GM18858 (cell line): ENCODE measurements around the gene AGBL3.

Source experiments
- ATAC-seq: cut with Tn5 transposase; IDR thresholded peaks from one replicate; pipeline ENCODE4 v1.9.1; 2021; ENCODE audit not compliant: unreplicated experiment

The AGBL3 gene

DNA sequence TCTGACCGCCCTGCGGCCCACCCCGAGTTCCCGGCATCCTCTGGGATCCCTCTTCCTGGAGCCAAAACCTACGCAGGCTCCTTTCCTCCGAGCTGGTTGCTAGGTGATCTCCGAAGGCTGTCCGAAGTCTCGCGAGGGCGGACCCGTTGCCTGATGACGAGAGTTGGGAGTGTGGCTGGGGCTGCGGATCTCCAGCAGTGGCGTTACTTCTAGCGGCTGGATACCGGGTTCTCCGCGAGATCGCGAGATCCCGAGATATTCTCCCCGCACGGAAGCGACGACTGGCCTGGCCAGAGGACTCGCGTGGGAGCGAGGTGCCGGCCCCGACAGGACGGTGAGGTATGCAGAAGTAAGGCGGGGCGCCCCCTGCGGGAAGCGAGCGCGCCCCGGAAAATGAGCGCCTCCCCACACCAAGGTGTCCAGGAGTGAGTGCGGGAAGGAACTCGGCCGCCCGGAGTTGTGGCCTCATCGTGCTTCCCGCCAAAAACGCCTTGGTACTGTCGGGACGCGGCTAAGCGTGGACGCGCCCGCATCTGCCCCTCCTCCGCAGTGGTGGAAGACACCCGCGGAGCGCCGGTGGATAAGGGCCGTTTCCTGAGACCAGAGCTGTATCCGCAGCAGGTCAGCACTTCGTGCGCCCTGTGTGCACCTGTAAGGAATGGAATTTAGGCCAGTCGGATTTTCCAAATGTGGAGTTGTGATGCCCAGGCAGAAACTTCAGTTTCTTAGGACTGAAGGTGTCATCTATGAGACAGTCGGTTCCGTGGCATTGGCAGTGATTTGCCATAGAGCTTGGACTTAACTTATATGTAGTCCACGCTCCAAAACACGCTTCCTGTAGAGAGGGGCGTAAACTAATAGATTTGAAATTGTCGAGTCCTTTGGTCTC, at the start of gene AGBL3:
TSS of gene AGBL3 (plus strand) at position 146 of the 889 bp plus-strand sequence. CDS start 1,426 bp downstream, outside the sequence.
- ATAC-seq = peak; percentile 74

DNA sequence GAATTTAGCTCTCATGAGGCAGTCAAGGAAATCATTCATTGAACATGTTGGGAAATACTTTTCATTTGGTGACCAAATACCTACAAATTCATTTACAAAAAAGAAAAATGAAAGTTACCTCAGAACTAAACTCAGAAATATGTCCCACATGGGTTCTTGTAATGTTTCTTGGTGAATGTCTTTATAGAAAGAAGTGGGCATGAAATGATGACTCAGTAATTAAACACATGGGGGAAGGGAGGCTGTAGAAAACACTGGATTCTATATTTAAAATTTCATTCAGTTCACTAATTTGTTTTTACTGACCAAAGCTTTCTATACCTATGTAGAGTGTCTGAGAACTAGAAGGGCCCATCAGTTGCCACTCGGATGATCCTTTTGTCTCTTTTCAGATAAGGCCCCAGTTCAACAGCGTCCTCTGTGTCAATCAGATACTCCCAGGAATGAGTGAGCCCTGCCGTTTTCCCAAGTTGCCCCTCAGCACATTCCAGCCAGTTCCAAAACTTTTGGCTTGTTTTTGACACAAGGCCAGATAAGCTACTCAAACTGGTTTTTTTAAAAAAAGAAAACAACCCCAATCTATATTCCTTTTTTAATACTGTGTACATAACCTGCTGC, 49.3 kb upstream of the AGBL3 start:
- no peak for ATAC-seq

DNA sequence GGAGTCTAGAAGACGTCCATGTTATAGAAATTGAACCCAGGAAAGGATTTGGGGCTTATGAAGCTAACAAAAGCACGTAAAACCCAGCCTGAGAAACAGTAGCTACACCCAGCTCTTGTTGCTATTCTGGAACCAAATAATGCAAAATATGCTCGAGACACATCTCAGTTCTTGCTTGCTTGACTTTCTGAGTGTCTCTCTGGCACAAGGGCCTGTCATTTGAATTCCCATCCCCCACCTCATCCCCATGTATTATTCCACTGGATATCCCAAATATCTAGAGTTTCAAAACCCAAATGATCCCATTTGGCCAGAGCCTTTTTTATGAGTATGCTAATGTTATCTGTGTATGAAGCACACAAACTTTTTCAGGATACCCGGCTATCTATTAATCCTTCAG, 48.2 kb upstream of the AGBL3 start:
- no peak for ATAC-seq

DNA sequence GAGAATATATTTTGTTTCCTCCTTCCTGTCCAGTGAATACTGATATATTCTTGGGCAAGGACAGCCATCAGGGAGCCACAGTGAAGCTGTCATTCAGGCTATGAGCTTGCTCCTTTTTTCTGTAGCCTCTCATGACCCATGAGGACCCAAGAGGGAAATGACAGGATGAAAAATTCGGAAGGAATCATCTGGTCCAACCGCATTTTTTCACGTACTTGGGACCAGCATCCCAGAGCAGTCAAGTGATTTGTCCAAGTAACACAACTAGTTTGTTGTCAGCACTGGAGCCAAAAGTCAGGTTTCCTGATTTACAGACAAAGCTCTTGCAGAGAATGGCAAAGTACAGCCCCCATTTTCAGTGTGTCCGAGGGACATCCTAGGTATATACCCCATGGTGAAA, 47.2 kb upstream of the AGBL3 start:
- ATAC-seq = no peak

DNA sequence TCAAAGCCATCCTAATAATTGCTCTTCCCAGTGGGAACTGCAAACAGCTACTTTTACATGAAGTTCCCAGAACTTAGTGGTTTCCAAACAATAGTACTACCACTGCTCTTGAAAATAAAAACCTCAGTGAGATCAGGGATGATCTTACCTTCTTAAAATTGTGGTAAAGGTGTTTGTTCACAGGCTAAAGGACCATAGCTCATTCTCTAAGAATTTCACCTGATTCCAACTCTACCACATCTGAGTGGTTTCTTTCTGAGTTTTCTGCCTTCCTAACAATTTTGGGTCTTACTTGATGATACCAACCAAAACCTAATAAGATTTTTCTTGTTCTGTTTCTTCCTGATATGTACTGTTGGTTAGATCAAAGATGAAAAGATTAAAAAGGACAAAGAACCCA, 45.6 kb upstream of the AGBL3 start:
- ATAC-seq = no peak

DNA sequence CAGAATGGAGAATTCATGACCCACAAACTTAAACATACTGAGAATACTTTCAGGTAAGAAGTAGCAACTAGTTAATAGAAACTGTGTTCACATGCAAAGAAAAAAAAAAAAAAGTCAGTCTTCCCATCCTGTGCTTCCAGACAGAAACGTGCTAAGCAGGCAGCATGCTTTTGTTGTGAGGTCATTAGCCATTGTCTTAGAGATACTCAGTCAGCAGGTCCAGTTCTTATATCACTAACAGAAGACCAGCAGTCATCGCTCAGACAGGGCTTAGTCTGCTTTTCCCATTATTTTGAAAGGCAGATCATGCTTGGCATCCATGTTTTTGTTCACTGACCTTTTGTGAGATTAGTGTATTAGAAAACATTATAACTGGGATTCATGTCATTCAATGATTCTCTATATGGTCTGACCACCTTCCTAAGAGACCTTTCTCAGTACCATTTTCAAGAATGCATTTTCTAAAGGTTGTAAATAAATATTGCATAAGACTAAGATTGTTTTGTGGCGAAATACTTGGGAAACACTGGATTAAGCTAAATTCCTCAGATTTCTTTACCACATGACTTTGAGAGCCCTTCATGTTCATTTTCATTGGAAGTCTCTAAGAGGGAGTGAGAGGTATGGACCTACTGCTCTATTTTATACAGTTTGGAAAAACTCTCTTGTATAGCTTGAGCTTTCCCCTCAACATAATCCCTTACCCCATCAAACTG, 45.0 kb upstream of the AGBL3 start:
- ATAC-seq = no peak

DNA sequence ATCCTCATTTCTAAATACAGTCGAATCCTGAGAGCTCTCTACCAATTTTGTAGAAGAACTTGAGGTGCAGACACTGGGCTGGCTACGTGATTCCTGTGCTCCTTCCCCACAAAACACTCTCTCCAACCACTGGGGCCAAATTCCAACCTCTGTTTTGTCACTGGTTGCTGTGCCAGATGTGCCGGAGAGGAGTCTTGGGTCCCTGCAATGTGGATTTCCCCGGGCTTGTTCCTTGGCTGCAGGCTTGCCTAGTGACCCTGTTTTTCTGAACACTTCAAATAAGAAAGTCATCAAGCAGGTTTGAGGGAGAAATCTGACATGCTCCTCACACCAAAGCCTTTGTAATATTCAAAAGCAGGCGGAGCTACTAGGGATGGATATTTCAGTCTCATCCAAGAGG, 44.4 kb upstream of the AGBL3 start:
- ATAC-seq = no peak

DNA sequence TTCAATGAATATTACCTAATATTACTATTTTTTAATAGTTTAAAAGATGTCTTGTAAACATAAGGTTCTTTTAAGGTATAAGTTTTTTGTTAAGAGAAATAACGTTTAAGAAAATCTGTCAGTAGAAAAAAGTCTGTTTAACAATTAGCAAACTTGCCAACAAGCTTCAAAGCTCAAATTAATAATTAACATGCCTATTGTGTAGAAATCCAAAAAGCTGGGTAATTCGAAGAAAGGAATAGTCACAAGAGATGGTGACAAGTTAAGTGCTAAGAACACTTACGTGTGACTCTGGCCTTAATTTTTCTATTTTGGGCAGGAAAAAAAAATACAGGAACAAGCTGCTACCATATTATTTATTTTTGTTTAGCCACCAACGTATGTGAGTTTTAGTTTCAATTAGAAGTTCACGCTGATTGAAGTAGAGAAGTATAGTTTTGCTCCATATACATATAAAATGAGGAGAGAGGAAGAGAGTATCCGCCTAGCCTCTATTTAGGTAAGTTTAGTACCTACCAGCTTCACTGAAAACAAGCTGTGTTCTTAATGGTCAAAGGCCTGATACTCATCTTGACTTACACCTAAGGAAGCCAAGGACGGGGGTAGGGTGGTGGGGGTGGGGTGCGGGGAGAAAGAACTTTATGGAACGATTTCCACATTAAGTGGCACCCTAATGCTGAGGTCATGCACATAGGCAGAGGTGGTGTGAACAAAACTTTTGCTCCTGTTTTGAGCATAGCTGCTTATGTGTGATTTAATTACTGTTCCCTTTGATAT, 43.4 kb upstream of the AGBL3 start:
- no peak for ATAC-seq

DNA sequence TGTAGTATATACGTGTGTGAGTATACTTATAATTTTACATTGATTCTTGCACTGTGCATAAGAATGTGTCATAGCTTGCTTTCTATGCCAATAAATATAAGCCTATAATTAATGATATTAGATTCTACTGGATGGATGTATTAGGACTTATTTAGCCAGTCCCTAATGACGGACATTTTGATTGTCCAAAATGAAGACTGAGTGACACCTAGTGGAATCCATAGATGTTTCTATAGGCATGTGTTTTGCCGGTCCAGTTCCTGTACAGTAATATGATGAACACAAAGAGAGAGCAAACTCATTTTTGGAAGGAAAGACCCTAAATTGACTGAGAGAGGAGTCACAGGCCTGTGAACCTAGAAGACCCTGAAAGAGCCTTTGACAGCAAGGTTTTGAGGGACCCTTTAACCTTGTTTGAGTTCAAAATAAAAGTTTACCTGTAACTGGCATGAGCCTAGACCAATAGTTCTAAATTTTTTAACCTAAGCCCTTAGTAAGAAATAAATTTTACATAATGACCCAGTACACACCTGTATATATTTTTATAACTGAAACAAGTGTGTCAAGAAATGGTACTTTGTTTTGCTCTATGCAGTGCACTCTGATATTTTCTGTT, 42.4 kb upstream of the AGBL3 start:
- no peak for ATAC-seq

DNA sequence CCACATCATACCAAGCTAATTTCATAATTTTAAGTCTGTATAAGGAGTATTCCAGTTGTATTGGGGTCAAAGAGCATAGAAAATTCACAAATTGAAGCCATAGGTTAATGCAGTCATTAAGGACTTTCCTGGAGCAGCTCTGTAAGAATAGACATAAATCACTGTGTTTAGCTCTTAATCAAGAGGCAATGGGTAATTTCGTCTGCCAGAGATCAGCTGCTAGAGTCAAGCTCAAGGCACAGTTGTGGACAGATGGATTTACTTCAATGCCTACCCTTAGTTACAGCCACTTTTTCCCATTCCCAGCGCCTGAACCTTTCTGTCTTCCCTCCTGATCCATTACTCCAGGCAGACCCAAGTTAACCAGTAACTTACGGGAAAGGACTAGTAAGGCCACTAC, 40.6 kb upstream of the AGBL3 start:
- no peak for ATAC-seq

DNA sequence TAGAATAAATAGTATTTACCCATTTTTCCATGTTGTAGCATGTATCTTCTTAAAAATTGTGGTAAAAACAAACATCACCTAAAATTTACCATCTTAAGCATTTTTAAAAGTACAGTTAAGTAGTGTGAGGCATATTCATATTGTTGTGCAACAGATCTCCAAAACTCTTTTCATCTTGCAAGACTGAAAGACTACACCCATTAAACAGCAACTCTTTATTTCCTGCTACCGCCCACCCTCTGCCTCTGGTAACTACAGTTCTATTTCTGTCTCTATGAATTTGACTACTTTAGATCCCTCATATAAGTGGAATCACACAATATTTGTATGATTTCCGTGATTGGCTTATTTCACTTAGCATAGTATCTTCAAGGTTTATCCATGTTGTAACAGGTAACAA, 40.0 kb upstream of the AGBL3 start:
- ATAC-seq = no peak

DNA sequence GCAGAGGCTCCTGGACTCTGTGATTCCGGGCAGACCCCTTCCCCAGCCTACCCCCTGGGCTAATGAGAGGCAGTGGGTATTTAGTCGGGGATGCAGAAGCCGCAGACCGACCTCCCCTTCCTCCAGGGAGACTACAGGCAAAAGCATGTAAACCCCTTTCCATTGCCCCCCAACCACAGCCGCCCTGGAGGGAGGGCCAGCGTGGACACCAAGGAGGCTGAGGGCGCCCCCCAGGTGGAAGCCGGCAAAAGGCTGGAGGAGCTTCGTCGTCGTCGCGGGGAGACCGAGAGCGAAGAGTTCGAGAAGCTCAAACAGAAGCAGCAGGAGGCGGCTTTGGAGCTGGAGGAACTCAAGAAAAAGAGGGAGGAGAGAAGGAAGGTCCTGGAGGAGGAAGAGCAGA, 39.0 kb upstream of the AGBL3 start:
- ATAC-seq = no peak

DNA sequence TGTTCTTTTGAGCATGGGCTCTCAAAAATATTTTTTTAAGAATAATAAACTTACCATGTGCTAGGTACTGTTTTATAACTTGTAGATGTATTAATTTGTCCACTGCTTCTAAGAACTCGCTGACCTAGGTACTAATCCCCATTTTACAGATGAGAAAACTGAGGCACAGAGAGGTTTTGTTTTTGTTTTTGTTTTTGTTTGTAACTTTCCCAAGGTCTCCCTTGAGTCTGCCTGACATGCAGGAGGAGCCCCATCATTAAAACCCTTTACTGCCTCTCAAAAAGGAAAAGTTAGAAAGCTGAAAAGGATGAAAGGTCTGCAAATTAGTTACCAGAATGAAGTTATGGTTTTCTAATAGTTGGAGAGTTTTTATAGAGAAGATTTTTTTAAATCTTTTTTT, 38.5 kb upstream of the AGBL3 start:
- no peak for ATAC-seq

DNA sequence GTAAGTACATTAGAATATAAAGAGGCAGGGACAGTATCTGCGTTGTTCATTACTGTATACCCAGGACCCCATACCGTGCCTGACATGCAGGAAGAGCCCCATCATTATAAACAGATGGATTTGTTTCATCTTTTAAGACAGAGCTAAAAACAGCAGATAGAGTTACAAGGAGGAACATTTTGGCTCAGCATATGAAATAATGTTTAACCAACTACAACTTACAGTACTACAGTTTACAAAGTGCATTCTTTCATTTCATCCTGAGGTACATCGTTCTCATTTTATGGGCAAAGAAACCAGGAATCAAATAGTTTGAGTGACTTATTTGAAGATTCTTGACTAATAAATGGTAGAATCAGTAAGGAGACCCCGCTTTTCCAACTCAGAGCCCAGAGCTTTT, 38.1 kb upstream of the AGBL3 start:
- no peak for ATAC-seq

DNA sequence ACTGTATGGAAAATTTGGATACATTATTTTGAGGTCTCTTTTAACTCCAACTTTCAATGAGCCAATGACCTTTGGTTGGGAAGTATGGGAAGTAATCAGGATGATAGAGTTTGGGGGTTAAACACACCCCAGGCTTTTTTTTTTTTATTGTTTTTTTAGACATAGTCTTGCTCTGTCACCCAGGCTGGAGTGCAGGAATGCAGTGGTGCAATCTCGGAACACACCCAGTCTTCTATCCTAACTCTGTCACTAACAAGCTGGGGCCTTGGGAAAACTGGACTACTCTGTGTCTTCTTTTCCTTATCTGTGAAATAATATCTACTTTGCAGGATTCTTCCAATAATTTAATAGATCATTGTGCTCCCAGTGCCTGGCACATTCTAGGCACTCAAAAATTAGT, 37.6 kb upstream of the AGBL3 start:
- no peak for ATAC-seq

DNA sequence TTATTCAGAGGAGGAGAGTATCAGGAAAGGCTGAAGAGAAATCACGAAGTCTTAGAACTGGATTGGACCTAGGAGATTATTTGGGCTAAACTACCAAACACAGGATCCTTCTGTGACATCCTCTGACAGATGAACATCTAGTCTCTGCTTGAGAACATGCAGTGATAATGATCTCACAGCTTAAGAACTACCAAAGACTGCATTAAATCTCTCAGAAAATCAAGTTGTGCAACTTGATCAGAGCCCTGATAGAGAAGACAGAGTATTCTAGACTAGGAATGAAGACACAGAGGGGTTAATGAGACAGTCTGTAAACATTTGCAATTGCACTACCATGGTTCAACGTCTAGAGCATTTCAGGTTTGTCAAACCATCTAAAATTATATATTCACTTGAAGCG, 37.1 kb upstream of the AGBL3 start:
- no peak for ATAC-seq

DNA sequence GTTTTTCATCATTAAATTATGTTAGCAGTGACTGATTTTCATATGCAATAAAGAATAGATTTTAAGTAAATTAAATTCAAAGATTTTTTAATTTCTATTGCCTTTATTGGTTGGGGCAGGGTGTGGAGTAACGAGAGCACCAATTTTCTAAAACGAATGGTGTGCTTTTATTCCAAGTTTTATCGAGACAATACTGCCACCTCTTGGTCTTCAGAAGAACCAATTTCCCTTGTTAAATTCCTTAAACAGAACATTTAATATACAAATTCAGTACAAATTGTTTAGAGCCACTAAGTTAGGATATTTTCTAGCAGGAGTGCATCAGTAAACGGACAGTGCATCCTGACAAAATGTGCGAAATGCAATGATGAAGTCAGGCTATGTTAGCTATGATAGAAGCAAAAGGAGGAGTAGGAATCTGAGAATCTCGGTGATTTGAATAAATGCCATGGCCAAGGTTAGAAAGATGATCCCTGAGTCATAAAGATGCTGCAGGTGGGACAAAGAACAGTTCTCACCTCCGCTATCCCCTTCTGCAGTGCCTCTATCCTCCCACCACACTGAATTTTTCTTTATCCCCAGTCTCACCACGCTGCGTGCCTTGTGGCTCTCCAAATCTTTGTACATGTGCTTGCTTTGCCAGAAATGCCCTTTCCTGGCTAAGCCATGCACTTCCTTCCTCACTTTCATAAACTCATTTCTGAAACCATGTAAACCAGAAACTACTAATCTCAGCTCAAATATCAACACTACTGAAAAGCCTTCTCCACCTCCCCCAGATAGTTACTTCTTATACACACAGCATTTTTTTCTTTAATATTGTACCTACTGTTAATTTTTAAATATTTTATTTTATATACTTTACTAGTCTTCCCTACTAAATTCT, 31.9 kb upstream of the AGBL3 start:
- no peak for ATAC-seq

DNA sequence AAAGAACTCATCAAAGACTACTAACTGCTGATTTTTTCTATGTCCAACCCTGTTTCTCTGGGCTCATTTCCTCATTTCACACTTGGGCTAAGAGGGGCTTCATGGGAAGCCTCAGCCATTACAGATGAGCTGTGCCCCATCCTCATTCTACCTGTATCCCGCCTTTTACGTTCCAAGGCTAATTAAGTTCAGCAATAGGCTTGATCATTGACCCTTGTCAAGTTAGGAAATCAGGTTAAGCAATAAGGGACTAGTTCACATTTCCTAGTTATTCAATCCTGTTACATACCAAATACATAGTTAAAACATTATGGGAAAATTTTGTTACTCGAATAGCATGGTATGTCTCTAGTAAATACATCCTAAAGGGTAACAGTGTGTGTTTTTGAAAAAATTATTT, 29.3 kb upstream of the AGBL3 start:
- ATAC-seq = no peak

DNA sequence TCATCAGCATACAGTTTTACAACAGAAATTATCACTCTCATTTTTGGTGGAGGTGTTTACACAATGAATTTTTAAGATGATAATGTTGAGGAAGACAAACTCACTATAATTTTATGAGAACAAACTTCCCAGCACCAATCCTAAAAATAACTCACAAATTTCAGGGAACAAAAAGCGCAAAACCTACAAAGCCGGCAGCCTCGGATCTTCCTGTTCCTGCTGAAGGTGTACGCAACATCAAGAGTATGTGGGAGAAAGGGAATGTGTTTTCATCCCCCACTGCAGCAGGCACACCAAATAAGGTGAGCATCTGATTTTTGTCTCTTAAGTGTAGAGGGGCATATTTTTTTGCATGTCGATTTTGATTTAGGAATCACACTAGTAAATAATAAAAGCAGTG, 26.5 kb upstream of the AGBL3 start:
- no peak for ATAC-seq

DNA sequence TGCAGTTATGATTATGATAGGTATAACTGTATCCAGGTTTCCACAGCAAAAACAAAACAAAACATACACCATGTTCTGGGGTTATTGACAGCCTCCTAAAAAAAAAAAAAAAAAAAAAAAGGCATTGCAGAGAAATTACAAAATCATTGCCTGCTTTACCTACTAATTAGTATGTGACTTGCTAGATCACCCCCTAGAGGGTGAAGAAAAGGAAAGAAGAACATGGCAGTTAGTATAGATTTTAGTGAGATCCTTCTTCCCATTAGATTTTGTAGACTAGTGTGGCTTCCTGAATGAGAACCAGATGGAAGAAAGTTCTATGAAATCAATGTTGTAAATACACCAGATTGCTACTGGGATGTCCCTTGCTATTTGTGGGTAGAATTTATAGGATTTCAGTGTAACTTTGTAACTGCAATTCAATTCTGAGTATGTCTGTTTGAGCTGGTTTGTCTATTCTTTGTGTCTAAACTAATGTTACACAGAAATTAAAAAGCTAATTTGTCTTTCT, 24.0 kb upstream of the AGBL3 start:
- no peak for ATAC-seq
